ENCODE measurements around the gene IGFN1.
"Not testable (repeated sequence)": the region's sequence is repeated elsewhere in the genome, so short reads cannot be mapped to it uniquely, and the experiment has no call there.

Gene IGFN1

GRCh38 chr1:201251411-201251810 lies 60.8 kb downstream of the IGFN1 start:
- no peak for DNase-seq

DNA sequence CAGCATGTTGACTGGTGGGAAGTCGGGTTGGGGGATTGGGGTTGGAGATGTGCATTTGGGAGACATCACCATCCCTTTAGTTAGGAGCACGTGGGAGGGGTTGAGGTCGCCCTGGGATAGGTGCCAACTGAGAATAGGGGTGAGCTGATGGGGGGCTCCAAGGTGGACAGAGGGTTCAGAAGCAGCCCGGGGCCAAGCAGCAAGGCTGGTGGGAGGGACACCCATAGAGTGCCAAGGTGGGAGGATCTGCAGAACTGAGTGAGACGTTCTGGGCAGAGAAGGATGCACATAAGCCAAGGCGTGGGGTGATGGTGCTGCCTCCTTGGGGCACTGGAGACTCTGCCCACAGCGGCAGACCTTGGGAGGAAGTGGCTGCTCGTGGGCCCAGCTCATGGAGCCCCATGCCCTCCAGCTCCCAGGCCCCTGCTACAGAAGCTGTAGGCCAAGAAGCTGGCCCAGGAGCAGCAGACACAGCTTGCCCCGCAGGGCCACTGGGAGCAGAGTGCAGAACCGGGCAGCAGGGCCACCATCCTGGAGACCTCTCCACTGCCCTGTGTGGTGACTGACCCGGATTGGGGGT lies 61.3 kb downstream of the IGFN1 start:
- no peak for DNase-seq

DNA sequence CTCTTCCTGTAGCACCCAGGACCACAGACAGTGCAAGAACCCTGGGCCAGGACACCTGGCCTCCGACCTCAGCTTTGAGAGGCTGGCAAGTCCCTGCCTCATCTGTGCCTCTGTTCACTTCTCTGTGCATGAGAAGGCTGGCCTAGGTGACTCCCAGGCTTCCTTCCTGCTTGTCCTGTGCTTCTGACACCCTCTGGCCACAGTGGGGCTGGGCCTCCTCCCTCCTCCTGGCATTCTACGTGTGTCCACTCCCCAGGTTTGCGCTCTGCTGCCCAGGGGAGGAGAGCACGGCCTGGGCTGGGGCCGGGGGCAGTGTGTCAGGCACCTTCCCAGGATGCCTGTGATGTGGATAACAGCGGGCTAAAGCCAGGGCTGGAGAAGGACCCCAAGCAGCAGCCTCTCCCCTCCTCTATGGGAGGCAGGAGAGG lies 62.3 kb downstream of the IGFN1 start:
- DNase-seq = no peak

DNA sequence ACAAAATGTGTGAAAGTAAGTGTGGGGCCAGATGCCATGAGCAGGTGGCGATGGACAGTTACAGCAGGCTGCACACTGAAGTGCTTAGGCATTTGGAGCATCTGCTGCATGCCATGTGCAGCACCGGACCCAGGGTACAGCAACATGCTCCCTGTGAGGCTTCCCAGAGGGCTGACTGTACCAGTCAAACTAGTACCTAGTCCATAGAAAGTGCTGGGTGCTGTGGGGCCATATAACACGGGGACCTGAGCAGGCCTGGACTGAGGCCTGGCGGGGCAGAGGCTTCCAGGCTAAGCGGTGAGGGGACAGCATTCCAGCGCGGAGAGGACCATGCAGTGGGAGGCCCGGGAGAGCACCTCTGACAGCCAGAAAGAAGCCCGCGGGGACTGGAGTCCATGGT lies 62.8 kb downstream of the IGFN1 start:
- DNase-seq = no peak

DNA sequence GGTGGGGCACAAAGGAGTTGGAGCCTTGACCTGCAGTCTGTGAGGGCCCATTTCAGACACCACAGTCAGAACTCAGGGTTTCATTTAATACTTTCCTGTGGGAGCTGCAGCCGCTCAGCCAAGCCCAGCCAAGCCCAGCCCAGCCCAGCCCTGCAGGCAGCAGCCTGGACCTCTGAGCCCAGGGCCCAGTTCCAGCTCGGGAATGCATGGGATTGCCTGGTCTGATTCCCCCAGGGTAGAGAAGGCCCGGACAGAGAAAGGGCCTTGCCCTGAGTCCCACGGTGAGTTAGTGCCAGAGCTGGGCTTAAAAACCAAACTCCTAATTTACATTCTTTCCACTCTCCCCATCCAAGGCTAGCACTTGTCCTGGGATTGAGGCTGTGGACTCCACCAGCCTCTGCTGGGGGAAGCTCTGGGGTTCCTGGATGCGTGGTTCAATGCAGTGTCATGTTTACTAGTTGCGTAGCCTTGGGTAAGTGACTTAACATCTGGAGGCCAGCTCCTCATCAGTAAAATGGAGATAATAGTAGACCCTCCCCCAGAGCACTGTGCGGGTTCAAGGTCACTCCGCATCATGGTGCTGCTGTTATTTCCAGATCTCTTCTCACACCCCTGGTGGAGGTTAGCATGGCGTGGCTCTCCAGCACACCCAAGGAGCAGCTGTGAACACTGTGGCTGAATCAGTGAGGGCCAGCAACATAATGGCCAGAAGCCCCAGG lies 63.4 kb downstream of the IGFN1 start:
- DNase-seq = no peak

DNA sequence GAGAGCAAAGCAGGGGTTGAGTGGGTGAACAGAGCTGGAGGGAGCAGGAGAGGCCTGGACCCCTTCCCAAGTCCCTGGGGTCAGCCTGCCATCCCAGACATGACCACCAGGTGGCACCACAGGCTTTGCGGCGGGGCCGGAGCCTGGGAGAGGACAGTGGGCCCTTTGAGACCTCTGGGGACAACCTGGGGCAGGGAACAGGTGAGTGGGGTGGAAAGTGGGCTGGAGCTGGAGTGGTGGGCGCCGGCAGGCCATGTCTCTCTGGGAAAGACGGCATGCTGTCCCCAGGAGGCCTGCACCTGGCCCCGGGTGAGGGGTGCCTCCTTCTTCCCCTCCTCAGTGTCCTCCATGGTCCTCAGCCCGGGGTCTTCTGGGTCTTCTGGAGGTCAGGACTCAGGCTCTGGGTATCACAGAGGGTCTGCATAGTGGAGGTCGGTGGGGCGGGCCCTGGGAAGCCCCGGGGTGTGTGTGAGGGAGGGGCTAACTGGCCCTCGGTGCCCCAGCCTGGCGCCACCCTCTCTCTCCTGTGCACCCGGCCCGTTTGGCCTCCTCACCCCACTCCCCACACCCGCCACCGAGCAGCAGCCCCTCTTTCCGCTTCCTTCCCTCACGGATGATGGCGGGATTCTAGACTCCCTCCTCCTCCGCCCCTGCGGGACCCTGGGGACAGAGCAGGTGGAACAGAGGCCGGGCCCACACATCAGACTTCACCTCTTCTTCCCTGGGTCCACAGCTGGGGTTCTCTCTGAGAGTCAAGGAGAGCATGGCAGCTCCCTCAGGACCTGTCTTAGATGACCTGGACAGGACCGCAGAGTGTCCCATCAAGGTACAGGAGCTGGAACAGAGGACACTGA lies 64.2 kb downstream of the IGFN1 start:
- DNase-seq = no peak

GRCh38 chr1:201255479-201256362 lies 65.1 kb downstream of the IGFN1 start:
- no peak for DNase-seq

DNA sequence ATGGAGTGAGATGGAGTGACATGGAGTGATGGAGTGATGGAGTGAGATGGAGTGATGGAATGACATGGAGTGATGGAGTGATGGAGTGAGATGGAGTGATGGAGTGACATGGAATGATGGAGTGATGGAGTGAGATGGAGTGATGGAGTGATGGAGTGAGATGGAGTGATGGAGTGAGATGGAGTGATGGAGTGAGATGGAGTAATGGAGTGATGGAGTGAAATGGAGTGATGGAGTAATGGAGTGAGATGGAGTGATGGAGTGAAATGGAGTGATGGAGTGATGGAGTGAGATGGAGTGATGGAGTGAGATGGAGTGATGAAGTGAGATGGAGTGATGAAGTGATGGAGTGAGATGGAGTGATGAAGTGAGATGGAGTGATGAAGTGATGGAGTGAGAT lies 67.5 kb downstream of the IGFN1 start:
- DNase-seq = not testable (repeated sequence)

DNA sequence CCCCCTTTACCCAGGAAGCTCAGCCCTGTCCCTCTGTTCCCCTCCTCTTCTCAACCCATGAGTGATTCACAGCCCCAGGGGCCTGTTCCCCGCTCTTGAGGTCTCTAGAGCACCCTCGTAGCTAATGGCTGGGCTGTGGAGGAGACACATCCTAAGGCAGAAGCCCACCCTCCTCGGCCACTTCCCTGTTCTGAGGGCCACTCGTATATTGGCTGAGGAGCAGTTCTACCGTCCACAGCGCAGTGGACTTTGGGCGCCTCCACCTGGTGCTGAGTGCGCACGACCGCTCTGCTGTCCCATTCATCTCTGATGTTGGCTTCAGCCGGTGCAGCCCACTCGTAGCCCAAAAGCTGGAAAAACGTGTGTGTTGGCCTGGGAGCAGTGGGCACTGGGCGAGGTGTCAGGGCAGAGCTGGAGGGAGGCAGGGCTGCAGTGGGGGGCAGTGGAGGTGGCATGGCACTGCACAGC lies 68.2 kb downstream of the IGFN1 start:
- DNase-seq = no peak

DNA sequence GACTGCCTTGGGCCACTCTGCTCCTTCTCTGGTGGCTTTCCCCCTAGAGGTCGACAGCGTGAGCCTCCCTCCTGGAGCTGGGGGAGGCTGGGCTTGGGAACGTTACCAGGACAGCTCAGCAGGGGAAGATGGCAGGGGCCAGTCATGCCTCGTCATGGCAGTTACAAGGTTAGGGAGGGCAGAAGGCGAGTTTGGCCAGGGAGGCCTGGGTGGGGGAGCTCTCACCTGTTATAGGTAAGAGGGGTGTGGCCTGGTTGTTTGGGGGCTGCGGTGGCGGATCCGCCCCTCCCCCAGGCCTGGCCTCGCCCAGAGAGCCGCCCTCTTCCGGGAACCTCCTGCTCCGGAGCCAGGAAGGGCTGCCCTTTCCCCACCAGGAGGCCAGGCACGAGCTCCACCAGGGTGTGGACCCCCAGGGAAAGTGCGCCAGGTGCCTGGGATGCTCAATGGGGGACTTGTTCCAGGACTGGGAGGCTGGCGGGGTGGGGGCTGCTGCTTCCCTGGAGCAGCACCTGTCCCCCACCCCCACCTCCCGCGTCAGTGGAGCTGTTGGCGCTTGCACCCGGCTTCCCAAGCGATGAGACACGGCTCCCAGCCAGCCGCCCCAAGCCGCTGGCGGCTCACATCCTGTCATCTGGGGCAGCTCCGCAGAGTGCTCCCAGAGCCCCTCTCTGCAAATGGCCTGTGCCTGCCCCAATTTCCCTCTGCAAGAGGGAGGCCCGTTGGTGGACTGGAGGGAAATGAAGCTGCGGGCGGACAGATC lies 69.0 kb downstream of the IGFN1 start:
- no peak for DNase-seq

DNA sequence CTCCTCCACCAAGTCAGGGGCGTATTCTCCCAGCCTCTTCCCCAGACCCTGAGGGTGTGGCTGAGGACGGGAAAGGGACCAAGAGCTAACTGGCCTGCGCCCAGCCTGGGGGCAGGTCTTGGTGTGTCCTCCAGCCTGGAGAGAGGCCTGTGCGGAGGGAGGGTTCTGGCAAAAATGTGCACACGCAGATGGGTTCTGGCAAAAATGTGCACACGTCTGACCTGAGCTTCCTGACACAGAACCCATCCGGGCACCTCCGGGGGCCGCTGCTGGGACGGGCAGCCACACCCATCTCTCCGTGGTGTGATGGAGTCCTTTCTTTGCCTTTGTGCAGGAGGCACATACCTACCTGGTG lies 69.6 kb downstream of the IGFN1 start:
- no peak for DNase-seq

DNA sequence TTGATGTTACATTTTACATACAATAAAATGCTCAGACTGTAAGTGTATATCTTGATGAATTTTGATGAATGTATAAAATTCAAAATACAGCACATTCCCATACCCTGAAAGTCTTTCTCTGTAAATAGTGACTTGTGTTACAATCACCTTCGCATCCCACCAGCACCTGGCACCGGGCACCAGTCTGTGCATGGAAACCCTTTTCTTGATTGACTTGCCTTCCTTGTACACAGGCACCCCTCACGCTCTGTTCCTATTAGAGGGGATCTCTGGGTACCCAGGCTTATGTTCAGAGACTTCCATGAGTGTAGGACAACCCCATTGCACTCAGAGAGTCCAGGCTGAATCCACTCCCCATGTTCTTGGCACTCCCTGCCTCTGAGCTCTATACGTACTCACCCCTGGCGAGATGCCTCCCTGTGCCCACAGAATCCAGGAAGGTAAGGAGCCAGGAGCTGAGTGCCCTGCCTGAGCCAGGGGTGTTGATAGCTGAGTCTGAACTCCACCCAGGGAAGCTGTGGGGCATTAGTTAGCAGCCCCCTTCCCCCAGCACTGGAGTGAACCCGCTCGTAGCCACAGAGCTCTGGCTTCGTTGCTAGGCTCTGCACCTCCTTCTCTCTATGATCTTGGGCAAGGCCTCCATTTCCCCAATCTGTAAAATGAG lies 70.2 kb downstream of the IGFN1 start:
- no peak for DNase-seq

DNA sequence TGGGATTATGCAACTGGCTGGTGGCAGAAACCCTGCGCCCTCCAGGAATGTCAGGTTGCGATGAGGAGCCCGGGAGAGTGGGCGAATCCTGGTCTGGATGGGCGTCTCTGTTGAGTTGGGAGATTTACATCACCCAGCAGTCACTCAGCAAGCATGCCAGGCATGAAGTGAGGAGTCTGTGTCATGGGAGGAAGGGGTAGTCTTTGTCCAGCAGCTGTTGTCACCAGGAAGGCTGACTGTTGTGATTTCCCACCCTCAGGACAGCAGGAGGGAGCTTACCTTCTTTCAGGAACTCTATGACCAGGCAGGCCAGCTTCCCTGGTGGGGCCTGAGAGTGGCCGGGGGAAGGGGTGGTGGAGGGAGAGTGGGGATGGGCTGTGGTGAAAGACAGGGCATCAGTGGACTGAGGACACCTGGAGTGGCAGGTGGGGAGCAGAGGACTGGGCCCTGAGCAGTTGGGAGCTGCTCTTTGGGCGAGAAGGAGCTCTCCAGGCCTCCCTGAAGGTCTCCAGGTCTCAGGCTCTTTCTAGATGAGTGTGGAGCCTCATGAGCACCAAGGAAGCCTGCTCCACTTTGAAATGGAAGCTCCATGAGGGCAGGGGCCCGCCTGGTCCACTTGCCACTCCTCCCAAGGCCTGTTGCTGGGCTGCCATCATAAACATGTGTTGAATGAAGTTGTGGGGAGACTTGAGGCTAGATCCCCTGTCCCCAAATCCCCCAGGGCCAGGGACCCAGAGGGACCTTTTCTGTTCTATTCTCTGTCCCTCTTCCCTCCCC lies 71.3 kb downstream of the IGFN1 start:
- no peak for DNase-seq

DNA sequence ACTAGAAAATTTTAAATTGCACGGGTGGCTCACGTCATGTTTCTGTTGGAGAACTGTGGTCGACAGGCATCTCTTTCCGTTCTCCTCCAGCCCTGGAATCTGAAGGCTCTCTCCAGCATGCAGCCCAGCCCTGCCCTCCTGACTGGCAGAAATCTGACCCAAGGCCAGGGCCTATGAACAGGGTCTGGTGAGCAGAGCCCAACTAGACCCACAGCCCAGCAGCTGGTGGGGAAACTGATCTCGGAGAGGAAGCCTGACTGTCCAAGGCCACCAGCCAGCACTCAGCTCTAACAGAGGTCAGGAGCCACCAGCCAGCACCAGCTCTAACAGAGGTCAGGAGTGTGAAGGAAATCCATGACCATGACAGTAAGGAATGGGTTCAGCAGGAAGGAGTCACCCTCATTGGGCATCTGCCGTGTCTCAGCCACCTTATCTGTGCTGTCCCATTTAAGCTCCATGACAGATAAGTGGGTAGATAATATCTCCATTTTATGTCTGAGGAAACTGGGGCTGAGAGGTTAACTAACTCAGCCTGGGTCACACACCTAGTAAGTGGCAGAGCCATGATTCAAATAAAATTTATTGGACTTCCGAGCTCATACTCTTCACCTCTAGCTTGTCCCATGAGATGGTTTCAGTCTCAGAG lies 72.5 kb downstream of the IGFN1 start:
- no peak for DNase-seq

- DNase-seq = no peak
Observed at GRCh38 chr1:201264072-201264471, 73.4 kb downstream of the IGFN1 start.

- no peak for DNase-seq
Observed at GRCh38 chr1:201264554-201264953, 73.9 kb downstream of the IGFN1 start.

DNA sequence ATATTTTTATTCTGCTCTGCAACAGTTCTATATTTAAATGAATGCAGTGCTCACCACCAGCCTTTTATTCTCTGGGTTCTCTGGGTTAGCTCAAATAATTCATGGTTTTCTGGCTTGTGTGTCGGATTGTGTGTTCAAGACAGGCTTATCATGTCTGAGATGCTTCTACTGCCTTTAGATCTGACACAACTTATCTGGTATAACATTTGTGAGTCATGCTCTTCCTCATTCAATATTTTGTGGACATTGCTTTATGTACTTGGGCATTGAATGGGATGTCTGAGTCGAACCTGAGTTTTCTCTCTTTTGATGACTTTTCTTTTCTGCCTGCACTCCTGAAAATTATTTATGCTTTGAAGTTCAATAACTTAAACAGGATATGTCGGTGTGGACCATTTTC lies 75.1 kb downstream of the IGFN1 start:
- no peak for DNase-seq

GRCh38 chr1:201266276-201266675 lies 75.7 kb downstream of the IGFN1 start:
- no peak for DNase-seq

- peak; percentile 17 to 20 for DNase-seq
Observed at GRCh38 chr1:201266774-201267173, 76.2 kb downstream of the IGFN1 start.

Data from SW 1271 (cell line).